Esophagus squamous epithelium (tissue), 5 donors: ENCODE data around the gene TMEM89. TPM values are rescaled to one million over a fixed set of nuclear protein-coding genes. Genes with fewer than 3 reads are reported as not detected.

ENCODE experiments used
- DNase-seq: peaks from one replicate; lab custom pipeline; 2025; lab: John Stamatoyannopoulos, UW
- H3K27ac ChIP-seq, 4 donors: fragments of 200-600 bp; sonication (generic); one replicate each; pipeline ENCODE4 v1.5.1; 2016 to 2019; ENCODE audit warnings: mild to moderate bottlenecking in 1 of 4
- H3K27me3 ChIP-seq, 4 donors: fragments of 200-600 bp; sonication (generic); 1 replicate in 3 of 4; 2 replicates in 1 of 4; pipeline versions ENCODE4 v1.5.1 to v1.6.0; 2017 to 2021; ENCODE audit warnings: antibody characterized with exemption in 1 of 4
- H3K36me3 ChIP-seq, 3 donors: fragments of 200-600 bp; sonication (generic); one replicate each; pipeline ENCODE4 v1.5.1; 2016 to 2019
- H3K4me1 ChIP-seq, 3 donors: fragments of 200-600 bp; sonication (generic); one replicate each; pipeline ENCODE4 v1.5.1; 2017 to 2019
- H3K4me3 ChIP-seq, 4 donors: fragments of 200-600 bp; sonication (generic); 1 replicate in 3 of 4; 2 replicates in 1 of 4; pipeline ENCODE4 v1.5.1; 2016 to 2019; ENCODE audit warnings: mild to moderate bottlenecking in 2 of 4, moderate library complexity in 1 of 4
- H3K9me3 ChIP-seq, 3 donors: fragments of 200-600 bp; sonication (generic); one replicate each; pipeline ENCODE4 v1.5.1; 2016 to 2019
- CTCF ChIP-seq, 6 experiments: fragments of 450-650 bp in 4 of 6; fragments of 200-600 bp in 2 of 6; sonication (generic) in 2 of 6; IDR thresholded peaks; one replicate each; pipeline ENCODE4 v1.5.1; 2016 to 2019; ENCODE audit warnings: antibody characterized with exemption in 6 of 6, mild to moderate bottlenecking in 4 of 6, moderate library complexity in 4 of 6
- POLR2A ChIP-seq, 4 donors: fragments of 450-650 bp; IDR thresholded peaks; one replicate each; pipeline ENCODE4 v1.6.1; 2017; ENCODE audit warnings: antibody characterized with exemption in 4 of 4, mild to moderate bottlenecking in 4 of 4, moderate library complexity in 3 of 4
- WGBS, 2 donors: methylation state at CpG; one replicate each; pipeline ENCODE4 v1.1.5; 2018; 5-methylcytosine and 5-hydroxymethylcytosine counted together
- intact Hi-C: fragments of 100-400 bp; cut with DNase I; formaldehyde crosslinking; loops from one replicate; pipeline ENCODE4 v1.15.0; 2022
- total RNA-seq, 4 donors: library from RNA; depleted of rRNA; stranded (reverse); fragments of >200 nt; gene quantifications; one replicate each; pipeline ENCODE4 v1.1.0, GENCODE V29; 2016
- donor health status: DM: yes; HTN: yes; CAD: no.

The TMEM89 gene
- total RNA-seq, 4 donors from 2014 or later = not detected

- TF ChIP-seq POLR2A (IDR thresholded peaks at IDR 0.05) (no peak), CTCF (IDR thresholded peaks at IDR 0.05) (no peak)
- no peak overlapping the region for H3K27ac ChIP-seq
- no peak overlapping the region for H3K4me3 ChIP-seq
- DNase-seq = no peak
- no peaks in the 10 kb centered on the region for H3K27me3 ChIP-seq
- no peaks in the 10 kb centered on the region for H3K9me3 ChIP-seq
- intact Hi-C loops = no loop called here
- peaks cover 0 to 53% (median 0%) of the 10 kb centered on the region in 3 donors for H3K36me3 ChIP-seq
- WGBS, 2 donors = 94 to 97% methylated on average over 11 to 12 of the region's 15 CpGs
- H3K4me1 ChIP-seq = peaks cover 15 to 35% (median 19%) of the 10 kb centered on the region in 3 donors
These were observed 11.7 kb upstream of the TMEM89 start for GRCh38 chr3:48633256-48633655.

- Histone ChIP-seq H3K36me3 (peaks cover 0 to 68% (median 0%) of the 10 kb centered on the region in 3 donors), H3K4me3 (no peak overlapping the region)
These were observed 10.2 kb upstream of the TMEM89 start for GRCh38 chr3:48631516-48632448.

GRCh38 chr3:48630833-48631232 lies 9.3 kb upstream of the TMEM89 start:
- Histone ChIP-seq H3K27ac (no peak overlapping the region), H3K9me3 (no peaks in the 10 kb centered on the region), H3K27me3 (no peaks in the 10 kb centered on the region), H3K4me3 (no peak overlapping the region), H3K36me3 (peaks cover 0 to 77% (median 6%) of the 10 kb centered on the region in 3 donors), H3K4me1 (peaks cover 12 to 25% (median 13%) of the 10 kb centered on the region in 3 donors)
- intact Hi-C loops = no loop called here
- DNase-seq = no peak
- 89 to 90% methylated on average over 4 to 8 of the region's 12 CpGs for WGBS, 2 donors
- TF ChIP-seq CTCF (IDR thresholded peaks at IDR 0.05) (no peak), POLR2A (IDR thresholded peaks at IDR 0.05) (no peak)

More at GRCh38 chr3:48631516-48632448, 10.2 kb upstream of the TMEM89 start:
- Histone ChIP-seq H3K27ac (no peak overlapping the region), H3K4me1 (peaks cover 15 to 35% (median 19%) of the 10 kb centered on the region in 3 donors), H3K27me3 (no peaks in the 10 kb centered on the region), H3K9me3 (no peaks in the 10 kb centered on the region)
- 86 to 93% methylated on average over 17 to 21 of the region's 22 CpGs for WGBS, 2 donors
- DNase-seq = no peak
- intact Hi-C loops = no loop called here
- TF ChIP-seq CTCF (IDR thresholded peaks at IDR 0.05) = no peak
- no peak for TF ChIP-seq POLR2A (IDR thresholded peaks at IDR 0.05)

GRCh38 chr3:48630407-48630806 lies 8.8 kb upstream of the TMEM89 start:
- Histone ChIP-seq H3K27me3 (no peaks in the 10 kb centered on the region), H3K36me3 (peaks cover 0 to 81% (median 6%) of the 10 kb centered on the region in 3 donors), H3K9me3 (no peaks in the 10 kb centered on the region), H3K4me1 (peaks cover 10 to 21% (median 12%) of the 10 kb centered on the region in 3 donors), H3K27ac (no peak overlapping the region), H3K4me3 (no peak overlapping the region)
- intact Hi-C loops = no loop called here
- DNase-seq = no peak
- TF ChIP-seq CTCF (IDR thresholded peaks at IDR 0.05) (no peak), POLR2A (IDR thresholded peaks at IDR 0.05) (no peak)
- 93% methylated on average over 6 of the region's 8 CpGs; no CpG with 5 or more reads in 1 of the 2 donors for WGBS, 2 donors

GRCh38 chr3:48629894-48630293 lies 8.3 kb upstream of the TMEM89 start:
- H3K27ac ChIP-seq = no peak overlapping the region
- peaks cover 0 to 86% (median 6%) of the 10 kb centered on the region in 3 donors for H3K36me3 ChIP-seq
- intact Hi-C loops = no loop called here

More at GRCh38 chr3:48629894-48630293, 8.3 kb upstream of the TMEM89 start:
- TF ChIP-seq CTCF (IDR thresholded peaks at IDR 0.05) (no peak), POLR2A (IDR thresholded peaks at IDR 0.05) (no peak)
- DNase-seq = no peak
- Histone ChIP-seq H3K27me3 (no peaks in the 10 kb centered on the region), H3K9me3 (no peaks in the 10 kb centered on the region), H3K4me3 (no peak overlapping the region), H3K4me1 (peaks cover 10 to 17% (median 11%) of the 10 kb centered on the region in 3 donors)
- WGBS, 2 donors = 92 to 94% methylated on average over 5 to 8 of the region's 12 CpGs
